T47D (cell line): ENCODE data around the gene TDRD7.

Source experiments
- DNase-seq, 2 experiments: peaks; one replicate each; pipeline versions ENCODE4 v3.0.0 to v3.0.0-alpha.2; 2011 to 2012; ENCODE audit warnings: low read depth in 1 of 2, low spot score in 1 of 2
- JUND ChIP-seq: IDR thresholded peaks from 2 replicates; pipeline ENCODE4 v1.6.1; 2012; ENCODE audit warnings: low read depth
- in situ Hi-C: cut with HindIII; loops from 2 replicates; pipeline ENCODE4 v1.10.0; 2016; ENCODE audit warnings: low sequenced_read_pairs, low pct_unique_long_range_greater_than_20kb

The TDRD7 gene

DNA sequence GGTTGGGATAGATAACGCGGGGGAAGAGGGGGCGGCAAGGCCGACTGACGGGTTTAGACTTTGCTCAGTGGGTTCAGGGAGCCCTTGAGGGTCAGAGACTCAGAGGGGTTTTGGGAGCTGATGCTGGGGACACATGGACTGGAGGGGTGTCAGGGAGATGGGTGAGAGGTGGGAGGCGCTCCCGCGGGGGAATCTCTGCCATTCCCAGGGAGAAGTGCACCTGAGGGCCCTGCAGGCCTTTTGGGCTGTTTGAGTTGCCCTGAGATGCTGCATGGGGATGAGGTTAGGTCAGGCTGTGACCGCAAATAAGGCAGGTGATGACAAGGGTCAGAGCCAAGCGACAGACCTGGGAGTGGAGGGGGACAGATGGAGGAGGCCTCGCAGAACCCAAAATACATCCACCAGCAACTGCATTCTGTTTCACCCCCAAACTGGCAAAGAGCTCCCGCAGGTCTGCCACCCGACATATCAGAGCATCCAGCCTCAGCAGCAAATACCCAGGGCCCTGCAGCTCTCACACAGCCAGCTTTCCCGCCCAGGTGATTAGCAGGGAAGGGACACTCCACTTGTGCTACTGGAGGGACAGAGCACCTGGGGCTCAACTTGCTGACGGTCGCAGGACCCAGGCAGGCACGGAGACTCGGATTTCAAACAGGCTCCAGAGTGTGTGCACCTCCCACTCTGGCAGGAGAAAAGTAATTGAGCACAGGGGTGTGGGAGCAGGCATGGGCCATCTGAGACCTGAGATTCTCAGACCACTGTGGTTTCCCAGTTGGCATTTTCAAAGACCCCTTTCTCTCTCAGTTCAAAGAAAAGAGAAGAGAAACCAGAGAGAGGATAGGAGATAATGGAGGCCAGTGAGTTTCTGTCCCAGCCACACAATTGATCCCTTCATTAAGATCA lies 116.0 kb downstream of the TDRD7 start:
- DNase-seq, result no peak
- in situ Hi-C loops, result no loop called here
- no peak for TF ChIP-seq JUND

GRCh38 chr9:97528529-97529230 lies 116.8 kb downstream of the TDRD7 start:
- in situ Hi-C loops, result no loop called here

GRCh38 chr9:97529363-97530076 lies 117.6 kb downstream of the TDRD7 start:
- DNase-seq, result no peak
- TF ChIP-seq JUND, result no peak
- in situ Hi-C loops, result no loop called here

More at GRCh38 chr9:97528529-97529230, 116.8 kb downstream of the TDRD7 start:
- TF ChIP-seq JUND, result no peak
- no peak for DNase-seq

- in situ Hi-C loops, result no loop called here
- no peak for TF ChIP-seq JUND
- DNase-seq, result no peak
Observed at GRCh38 chr9:97531888-97532376, 120.0 kb downstream of the TDRD7 start.

DNA sequence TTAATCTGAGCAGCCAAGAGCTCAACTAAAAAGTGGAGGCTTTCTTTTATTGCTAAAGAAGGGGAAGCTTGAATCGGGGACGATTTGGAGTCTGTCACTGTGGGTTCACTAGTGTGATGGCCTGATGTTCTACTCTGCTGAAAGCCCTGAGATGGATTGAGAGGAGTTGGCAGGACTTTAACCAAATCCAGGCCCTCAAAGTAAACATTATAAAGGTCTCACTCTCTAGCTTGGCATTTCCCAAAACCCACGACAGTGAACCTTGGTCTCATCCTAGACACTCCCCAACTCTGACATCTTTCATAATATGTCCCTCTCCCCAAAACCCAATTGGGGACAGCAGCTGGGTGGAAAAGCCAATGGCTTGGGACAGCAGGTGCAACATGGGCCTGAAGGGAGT lies 122.3 kb downstream of the TDRD7 start:
- DNase-seq, result no peak
- no peak for TF ChIP-seq JUND
- in situ Hi-C loops, result no loop called here

DNA sequence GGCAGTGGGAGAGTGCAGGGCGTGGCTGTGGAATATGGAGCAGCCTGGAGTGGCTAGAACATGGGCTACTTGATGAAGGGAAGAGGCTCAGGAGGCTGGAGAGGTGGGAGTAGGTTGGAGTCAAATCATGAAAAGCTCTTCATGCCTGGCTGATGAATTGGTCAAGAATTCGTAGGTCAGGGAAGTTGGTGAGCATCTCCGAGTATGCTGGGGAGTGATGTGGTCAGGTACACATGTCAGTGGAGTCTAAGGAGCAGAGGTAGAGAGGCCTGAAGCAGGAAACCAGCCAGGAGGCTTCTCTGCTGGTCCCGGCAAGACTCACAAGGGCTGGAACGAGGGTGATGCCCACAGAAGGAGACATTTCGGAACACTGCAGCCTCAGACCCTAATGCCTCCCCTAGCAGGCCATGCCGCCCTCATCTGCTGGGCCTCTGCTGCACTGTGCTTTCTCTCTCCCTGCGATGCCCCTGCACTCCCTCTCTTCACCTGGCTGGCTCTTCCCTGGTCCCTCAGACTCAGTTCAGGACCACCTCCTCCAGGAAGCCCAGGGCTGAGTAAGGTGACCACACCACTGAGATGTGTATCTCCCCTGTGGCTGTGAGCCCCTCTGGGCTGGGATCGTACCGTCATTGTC lies 123.2 kb downstream of the TDRD7 start:
- DNase-seq, result no peak
- no peak for TF ChIP-seq JUND
- in situ Hi-C loops, result no loop called here

- TF ChIP-seq JUND, result no peak
- in situ Hi-C loops, result no loop called here
- DNase-seq, result no peak
Observed at GRCh38 chr9:97535771-97536170, 123.9 kb downstream of the TDRD7 start.

- DNase-seq, result no peak
- in situ Hi-C loops, result no loop called here
Observed at GRCh38 chr9:97536480-97536879, 124.6 kb downstream of the TDRD7 start.

GRCh38 chr9:97543561-97543960 lies 131.7 kb downstream of the TDRD7 start:
- no peak for DNase-seq
- TF ChIP-seq JUND, result no peak
- in situ Hi-C loops, result no loop called here

More at GRCh38 chr9:97536480-97536879, 124.6 kb downstream of the TDRD7 start:
- TF ChIP-seq JUND, result no peak

- in situ Hi-C loops, result no loop called here
- no peak for DNase-seq
- no peak for TF ChIP-seq JUND
Observed at GRCh38 chr9:97545486-97545885, 133.6 kb downstream of the TDRD7 start.
